K562 (cell line): ENCODE data around the gene PHLDB2. TPM values are rescaled to one million over a fixed set of nuclear protein-coding genes. Genes with fewer than 3 reads are reported as not detected.

Experiments used
- ATAC-seq: fragments of 200-7000 bp; cut with Tn5 transposase; 3 replicates; pipeline ENCODE4 v1.9.1; 2020; ENCODE audit warnings: moderate library complexity
- BruUV-seq: library from RNA; stranded (reverse); fragments of 400-500 nt; replicated peaks from 2 replicates; lab custom pipeline; 2021; lab: Mats Ljungman, UMichigan
- CTCF ChIA-PET: fragments of 300-600 bp; formaldehyde crosslinking; extraction: SDS; loops from one replicate; lab custom pipeline; 2021; ENCODE audit warnings: low intra/inter-chr PET ratio; lab: Yijun Ruan, JAX
- POLR2A ChIA-PET: fragments of 300-600, 350-650 bp; sonication (Branson Sonifier 250); formaldehyde crosslinking; extraction: SDS; loops from one replicate; lab custom pipeline; 2021; ENCODE audit warnings: antibody characterized with exemption, inconsistent platforms; lab: Yijun Ruan, JAX
- DNase-seq, 4 experiments: peaks; one replicate each; pipeline versions ENCODE4 v3.0.0 to v3.0.0-alpha.2; 2011 to 2018; ENCODE audit warnings: low spot score in 3 of 4, mixed read lengths in 3 of 4; ENCODE audit errors: extremely low read depth in 1 of 4
- FAIRE-seq: peaks from 2 replicates; lab custom pipeline; 2011; peaks lifted over from hg19 to GRCh38; lab: Jason Lieb, UNC
- H2AFZ ChIP-seq: 2 replicates; pipeline ENCODE4 v1.6.0; 2011; ENCODE audit warnings: low read depth, low read length, control low read depth, inconsistent platforms
- H3K27ac ChIP-seq: fragments of 200-600 bp; 3 replicates; pipeline ENCODE4 v1.8.0; 2011; ENCODE audit warnings: low read depth, mild to moderate bottlenecking, control low read depth, inconsistent platforms, low read length, moderate library complexity, mixed read lengths; ENCODE audit errors: extremely low read depth
- H3K27me3 ChIP-seq, 2 experiments: fragments of 300-600 bp in 1 of 2; 2 replicates in 1 of 2; 3 replicates in 1 of 2; pipeline versions ENCODE4 v1.6.0 to v1.8.0; 2011; ENCODE audit warnings: inconsistent platforms in 2 of 2, low read length in 2 of 2, mild to moderate bottlenecking in 1 of 2, mixed read lengths in 1 of 2, moderate library complexity in 1 of 2; ENCODE audit not compliant: control insufficient read depth in 2 of 2, insufficient read depth in 2 of 2
- H3K36me3 ChIP-seq: fragments of 300-600 bp; 3 replicates; pipeline ENCODE4 v1.8.0; 2011; ENCODE audit warnings: mild to moderate bottlenecking, low read length, inconsistent platforms; ENCODE audit not compliant: control insufficient read depth, insufficient read depth
- H3K4me1 ChIP-seq, 2 experiments: fragments of 200-600 bp in 1 of 2; replicated peaks in 1 of 2; 2 replicates in 1 of 2; 3 replicates in 1 of 2; pipeline versions ENCODE4 v1.5.1 to v1.8.0; 2011; ENCODE audit warnings: inconsistent platforms in 2 of 2, low read length in 2 of 2, mild to moderate bottlenecking in 1 of 2, mixed read lengths in 1 of 2, moderate library complexity in 1 of 2; ENCODE audit not compliant: control insufficient read depth in 2 of 2, insufficient read depth in 2 of 2
- H3K4me2 ChIP-seq: 2 replicates; pipeline ENCODE4 v1.6.1; 2011; ENCODE audit warnings: low read length, control low read depth, inconsistent platforms, mixed read lengths; ENCODE audit not compliant: insufficient read depth
- H3K4me3 ChIP-seq: fragments of 200-600 bp; sonication (generic), shearing (Covaris generic); 2 replicates; pipeline ENCODE4 v1.5.1; 2016; ENCODE audit warnings: control low read depth, inconsistent platforms
- H3K79me2 ChIP-seq: fragments of 200-600 bp; 3 replicates; pipeline ENCODE4 v1.8.0; 2011; ENCODE audit warnings: low read length, inconsistent platforms; ENCODE audit not compliant: control insufficient read depth, insufficient read depth
- H3K9ac ChIP-seq, 2 experiments: 2 replicates each; pipeline versions ENCODE4 v1.6.0 to v1.6.1; 2011; ENCODE audit warnings: low read depth in 2 of 2, low read length in 2 of 2, control low read depth in 1 of 2, inconsistent platforms in 1 of 2, mild to moderate bottlenecking in 1 of 2, mixed read lengths in 1 of 2; ENCODE audit not compliant: insufficient read depth in 1 of 2
- H3K9me1 ChIP-seq: one replicate; pipeline ENCODE4 v1.6.0; 2011; ENCODE audit warnings: inconsistent platforms, mild to moderate bottlenecking, low read length, moderate library complexity; ENCODE audit not compliant: control insufficient read depth, insufficient read depth
- H3K9me3 ChIP-seq: replicated peaks from 2 replicates; pipeline ENCODE4 v1.5.1; 2011; ENCODE audit warnings: low read depth, low read length, inconsistent platforms; ENCODE audit not compliant: control insufficient read depth, insufficient read depth
- H4K20me1 ChIP-seq: replicated peaks from 2 replicates; pipeline ENCODE4 v1.6.1; 2011; ENCODE audit warnings: low read length, inconsistent platforms, mixed read lengths; ENCODE audit not compliant: control insufficient read depth, insufficient read depth
- ATF2 ChIP-seq: sonication (generic); formaldehyde crosslinking; IDR thresholded peaks from 2 replicates; pipeline ENCODE4 v1.8.1; 2022; ENCODE audit warnings: missing genetic modification reagents
- CGGBP1 ChIP-seq: fragments of 250-450 bp; sonication (Bioruptor Pico); IDR thresholded peaks from 2 replicates; pipeline ENCODE4 v1.9.0; 2021; ENCODE audit warnings: mild to moderate bottlenecking
- CHCHD3 ChIP-seq: fragments of 250-450 bp; sonication (Bioruptor Pico); IDR thresholded peaks from 2 replicates; pipeline ENCODE4 v2.1.2; 2022; ENCODE audit warnings: mild to moderate bottlenecking
- ETV1 ChIP-seq: fragments of 450-650 bp; conservative IDR thresholded peaks from 2 replicates; pipeline ENCODE4 v1.6.1; 2016; ENCODE audit warnings: missing genetic modification characterization, control low read depth, low read depth, missing compliant biosample characterization
- EWSR1 ChIP-seq: fragments of 450-650 bp; IDR thresholded peaks from 2 replicates; pipeline ENCODE4 v1.6.1; 2018; ENCODE audit warnings: borderline replicate concordance, mild to moderate bottlenecking, low read depth, moderate library complexity; ENCODE audit not compliant: partially characterized antibody
- FOXA3 ChIP-seq, 2 experiments: fragments of 450-650 bp in 1 of 2; sonication (generic) in 1 of 2; formaldehyde crosslinking; IDR thresholded peaks in 1 of 2; conservative IDR thresholded peaks in 1 of 2; 2 replicates each; pipeline versions ENCODE4 v1.4.0 to v1.8.0; 2020 to 2022; ENCODE audit warnings: mild to moderate bottlenecking in 2 of 2, missing genetic modification reagents in 1 of 2
- GATAD2A ChIP-seq: fragments of 450-650 bp; IDR thresholded peaks from 2 replicates; pipeline ENCODE4 v1.6.1; 2017
- HDAC1 ChIP-seq, 2 experiments: fragments of 450-650 bp; IDR thresholded peaks; 2 replicates each; pipeline ENCODE4 v1.6.1; 2016 to 2017; ENCODE audit warnings: inconsistent platforms in 1 of 2, mild to moderate bottlenecking in 1 of 2, moderate library complexity in 1 of 2
- IFI16 ChIP-seq: fragments of 250-450 bp; sonication (Bioruptor Pico); IDR thresholded peaks from 2 replicates; pipeline ENCODE4 v2.1.2; 2022; ENCODE audit warnings: mild to moderate bottlenecking, inconsistent platforms
- KDM5B ChIP-seq: fragments of 200-600 bp; sonication (generic); IDR thresholded peaks from 2 replicates; pipeline ENCODE4 v1.6.1; 2012; ENCODE audit warnings: low read depth, mild to moderate bottlenecking, moderate library complexity, low read length, control low read depth, inconsistent platforms; ENCODE audit not compliant: insufficient replicate concordance
- NR2C2 ChIP-seq, 2 experiments: fragments of 200-800 bp in 1 of 2; sonication (Bioruptor generic) in 1 of 2; sonication (generic) in 1 of 2; formaldehyde crosslinking in 1 of 2; IDR thresholded peaks; 2 replicates each; pipeline versions ENCODE4 v1.6.1 to v1.8.0; 2016 to 2022; ENCODE audit warnings: mild to moderate bottlenecking in 1 of 2, missing compliant biosample characterization in 1 of 2, missing genetic modification characterization in 1 of 2, missing genetic modification reagents in 1 of 2
- POU5F1 ChIP-seq: fragments of 150-350 bp; IDR thresholded peaks from 2 replicates; pipeline ENCODE4 v1.6.1; 2014; ENCODE audit warnings: borderline replicate concordance, low read length, low read depth, mild to moderate bottlenecking; ENCODE audit not compliant: partially characterized antibody
- TAF7 ChIP-seq: fragments of 450-650 bp; IDR thresholded peaks from 2 replicates; pipeline ENCODE4 v1.6.1; 2016; ENCODE audit warnings: missing genetic modification characterization, missing compliant biosample characterization
- U2AF2 ChIP-seq: fragments of 200-400 bp; formaldehyde crosslinking; optimal IDR thresholded peaks from 2 replicates; pipeline ENCODE3; 2017; ENCODE audit warnings: low read depth, mild to moderate bottlenecking, low read length
- ZBTB7A ChIP-seq: IDR thresholded peaks from 2 replicates; pipeline ENCODE4 v1.6.1; 2011; ENCODE audit warnings: low read depth, mild to moderate bottlenecking, low read length, moderate library complexity, borderline replicate concordance; ENCODE audit not compliant: control insufficient read depth
- ZC3H8 ChIP-seq: fragments of 450-650 bp; IDR thresholded peaks from 2 replicates; pipeline ENCODE4 v1.6.1; 2017
- ZNF24 ChIP-seq: fragments of 450-650 bp; IDR thresholded peaks from 2 replicates; pipeline ENCODE4 v1.6.1; 2016
- ZNF696 ChIP-seq: fragments of 250-450 bp; sonication (Bioruptor Pico); conservative IDR thresholded peaks from 2 replicates; pipeline ENCODE4 v1.4.0; 2020; ENCODE audit warnings: mild to moderate bottlenecking, moderate library complexity
- WGBS: fragments of 100-300 bp; shearing (Covaris generic); methylation state at CpG from one replicate; pipeline ENCODE4 v1.1.6; 2016; ENCODE audit warnings: low coverage, mixed read lengths; ENCODE audit not compliant: insufficient coverage; ENCODE audit errors: missing lambda C conversion rate; 5-methylcytosine and 5-hydroxymethylcytosine counted together
- in situ Hi-C: fragments of 300-500 bp; cut with MboI; formaldehyde crosslinking; loops from 4 replicates; pipeline ENCODE4 v1.15.0; 2018; ENCODE audit warnings: inconsistent platforms, mixed read lengths
- intact Hi-C: fragments of 100-400 bp; cut with micrococcal nuclease; formaldehyde crosslinking; loops from 2 replicates; pipeline ENCODE4 v1.14.2; 2022
- polyA plus RNA-seq, 8 experiments: library from polyadenylated mRNA; depleted of rRNA in 4 of 8; stranded (reverse) in 5 of 8; unstranded in 3 of 8; fragments of >200 nt; fragmentation: Nextera tagmentation in 2 of 8; fragmentation: Illumina TruSeq in 1 of 8; extraction: Ambion mirVana in 2 of 8; extraction: Trizol in 1 of 8; gene quantifications; 2 replicates each; pipeline versions ENCODE4 v1.2.1 to v1.2.3, GENCODE V29; 2011 to 2014; ENCODE audit warnings: inconsistent platforms in 1 of 8, missing spikeins in 1 of 8
- total RNA-seq, 7 experiments: library from RNA; depleted of rRNA in 6 of 7; stranded (reverse); fragments of >200 nt in 6 of 7; fragmentation: Illumina TruSeq in 2 of 7; extraction: Trizol in 2 of 7; gene quantifications; 2 replicates each; pipeline versions ENCODE4 v1.2.1 to v1.2.3, GENCODE V29; 2011 to 2021; ENCODE audit warnings: low replicate concordance in 1 of 7
- TF ChIP-seq, protein P1 (sequence below), 2 experiments: IDR thresholded peaks; 2 replicates each; pipeline ENCODE4 v1.6.1; 2011; ENCODE audit warnings: borderline replicate concordance in 1 of 2, control low read depth in 1 of 2, low read depth in 1 of 2, low read length in 1 of 2, mild to moderate bottlenecking in 1 of 2, mixed read lengths in 1 of 2, moderate library complexity in 1 of 2; ENCODE audit not compliant: insufficient read depth in 1 of 2, insufficient read length in 1 of 2, poor library complexity in 1 of 2, severe bottlenecking in 1 of 2; ENCODE audit errors: extremely low read depth in 1 of 2

PHLDB2 gene
- total and polyA plus RNA-seq, 9 of the 15 experiments (the other 6 are each of a cell fraction or from before 2014, with no cell fraction given): 0.04 TPM; not detected in 8

- DNase-seq (no peak), FAIRE-seq (no peak), ATAC-seq (no peak)
- Histone ChIP-seq H3K9ac (no peak overlapping the region), H3K9me1 (no peaks in the 10 kb centered on the region), H3K4me1 (no peaks in the 10 kb centered on the region), H3K27ac (no peak overlapping the region), H3K36me3 (no peaks in the 10 kb centered on the region), H3K9me3 (no peaks in the 10 kb centered on the region), H2AFZ (no peak overlapping the region), H3K79me2 (no peaks in the 10 kb centered on the region), H3K4me3 (no peak overlapping the region), H3K4me2 (no peak overlapping the region), H3K27me3 (no peaks in the 10 kb centered on the region), H4K20me1 (no peaks in the 10 kb centered on the region)
- ChIA-PET CTCF (no interaction called here), POLR2A (no interaction called here)
- in situ Hi-C loops: no loop called here
- no peak for TF ChIP-seq ATF2 (CRISPR knock-in tag)
- TF ChIP-seq GATAD2A: no peak
- no peak for TF ChIP-seq ZC3H8
- TF ChIP-seq TAF7: no peak
- no peak for TF ChIP-seq EWSR1
- no peak for TF ChIP-seq CGGBP1 (CRISPR knock-in tag)
- no peak for TF ChIP-seq CHCHD3 (CRISPR knock-in tag)
- TF ChIP-seq ZNF24: no peak
- TF ChIP-seq IFI16 (CRISPR knock-in tag): no peak
- TF ChIP-seq POU5F1: no peak
- no peak for TF ChIP-seq ETV1 (tag)
- TF ChIP-seq U2AF2: no peak
- TF ChIP-seq ZNF696 (CRISPR knock-in tag): no peak
- TF ChIP-seq, protein P1, sequence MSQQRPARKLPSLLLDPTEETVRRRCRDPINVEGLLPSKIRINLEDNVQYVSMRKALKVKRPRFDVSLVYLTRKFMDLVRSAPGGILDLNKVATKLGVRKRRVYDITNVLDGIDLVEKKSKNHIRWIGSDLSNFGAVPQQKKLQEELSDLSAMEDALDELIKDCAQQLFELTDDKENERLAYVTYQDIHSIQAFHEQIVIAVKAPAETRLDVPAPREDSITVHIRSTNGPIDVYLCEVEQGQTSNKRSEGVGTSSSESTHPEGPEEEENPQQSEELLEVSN (IDR thresholded peaks at IDR 0.05; ENCODE audit: borderline replicate concordance in 1 of 2, extremely low read depth in 1 of 2, insufficient read depth in 1 of 2, insufficient read length in 1 of 2, low read depth in 1 of 2, low read length in 1 of 2, poor library complexity in 1 of 2, severe bottlenecking in 1 of 2): no peak
- no peak for TF ChIP-seq NR2C2 (CRISPR knock-in tag; IDR thresholded peaks at IDR 0.05)
- TF ChIP-seq NR2C2 (tag; IDR thresholded peaks at IDR 0.05): no peak
- TF ChIP-seq KDM5B: no peak
- TF ChIP-seq HDAC1 (IDR thresholded peaks at IDR 0.05): no peak
- no peak for TF ChIP-seq ZBTB7A
- no peak for TF ChIP-seq FOXA3 (CRISPR knock-in tag; conservative IDR thresholded peaks at IDR 0.05 in 1 of 2, IDR thresholded peaks at IDR 0.05 in 1 of 2)
- BruUV-seq: no TSS peak
- intact Hi-C loops: no loop called here
- 0% methylated on average over 3 of the region's 3 CpGs for WGBS
Observed at GRCh38 chr3:111837112-111837511, 22.0 kb upstream of the PHLDB2 start.
